Lower leg skin (tissue), 4 donors: ENCODE measurements around the gene MT1H. TPM values are rescaled to one million over a fixed set of nuclear protein-coding genes. Genes with fewer than 3 reads are reported as not detected.

Source experiments
- DNase-seq, 2 donors: peaks; one replicate each; pipeline ENCODE4 v3.0.0-alpha.2; 2019; ENCODE audit warnings: low spot score in 2 of 2
- H3K4me3 ChIP-seq: fragments of 200-600 bp; sonication (generic); 2 replicates; pipeline ENCODE4 v1.5.1; 2017; ENCODE audit warnings: mild to moderate bottlenecking, low read depth; ENCODE audit not compliant: poor library complexity, severe bottlenecking
- POLR2A ChIP-seq, 2 donors: fragments of 450-650 bp; IDR thresholded peaks; one replicate each; pipeline ENCODE4 v1.6.1; 2016 to 2017; ENCODE audit warnings: antibody characterized with exemption in 2 of 2, mild to moderate bottlenecking in 1 of 2, moderate library complexity in 1 of 2
- WGBS, 2 donors: methylation state at CpG; one replicate each; pipeline ENCODE4 v1.1.5; 2018; 5-methylcytosine and 5-hydroxymethylcytosine counted together
- intact Hi-C: fragments of 100-400 bp; cut with DNase I; formaldehyde crosslinking; loops from one replicate; pipeline ENCODE4 v1.15.0; 2023; ENCODE audit warnings: low total_unique reads
- total RNA-seq, 4 donors: library from RNA; depleted of rRNA; stranded (reverse); fragments of >200 nt; gene quantifications; one replicate each; pipeline ENCODE4 v1.1.0, GENCODE V29; 2016
- TF ChIP-seq, protein P1 (sequence below), 3 donors: fragments of 450-650 bp; IDR thresholded peaks; one replicate each; pipeline ENCODE4 v1.5.1; 2016; ENCODE audit warnings: antibody characterized with exemption in 3 of 3, mild to moderate bottlenecking in 3 of 3, moderate library complexity in 2 of 3

MT1H gene
- total RNA-seq, 4 donors from 2014 or later, result 1.2 to 3.9 TPM; not detected in 2

DNA sequence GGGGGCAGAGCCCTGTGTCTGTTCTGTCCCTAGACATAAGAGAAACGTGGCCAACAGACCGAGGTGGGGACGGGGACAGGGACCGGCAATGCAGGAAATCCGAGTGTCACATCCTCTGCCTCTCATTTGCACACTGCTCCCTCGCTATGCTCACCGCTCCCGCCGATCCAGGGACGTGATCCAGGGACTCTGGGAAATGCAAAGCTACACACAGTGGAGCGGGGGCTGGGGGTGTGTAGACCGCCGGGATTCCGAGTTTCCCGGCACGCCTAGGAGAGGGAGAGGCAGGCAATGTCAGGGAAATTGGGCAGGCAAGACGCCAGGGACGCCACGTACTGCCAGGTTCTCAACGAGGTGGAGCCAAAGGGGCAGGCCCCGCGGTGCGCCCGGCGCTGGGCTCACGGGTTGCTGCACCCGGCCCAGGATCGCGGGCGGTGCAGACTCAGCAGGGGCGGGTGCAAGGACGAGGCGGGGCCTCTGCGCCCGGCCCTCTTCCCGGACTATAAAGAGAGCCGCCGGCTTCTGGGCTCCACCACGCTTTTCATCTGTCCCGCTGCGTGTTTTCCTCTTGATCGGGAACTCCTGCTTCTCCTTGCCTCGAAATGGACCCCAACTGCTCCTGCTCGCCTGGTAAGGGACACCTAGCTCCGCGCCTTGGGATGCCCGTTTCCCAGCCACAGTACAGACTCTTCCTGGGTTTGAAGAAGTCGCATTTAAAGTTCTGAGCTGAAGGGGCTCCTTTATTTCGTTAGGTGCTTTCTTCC is 12.5 kb downstream of the MT1H start, which contains the start of gene MT1X:
TSS of gene MT1X (plus strand) at position 532 of the 764 bp plus-strand sequence. CDS start at position 603, 71 bp downstream.
- peak within 1 kb of the TSS; percentile 92 for H3K4me3 ChIP-seq
- DNase-seq, result peak; percentile 93 to 99
- WGBS, 2 donors, result 0% methylated on average over 31 to 32 of the region's 49 CpGs
- TF ChIP-seq, protein P1, sequence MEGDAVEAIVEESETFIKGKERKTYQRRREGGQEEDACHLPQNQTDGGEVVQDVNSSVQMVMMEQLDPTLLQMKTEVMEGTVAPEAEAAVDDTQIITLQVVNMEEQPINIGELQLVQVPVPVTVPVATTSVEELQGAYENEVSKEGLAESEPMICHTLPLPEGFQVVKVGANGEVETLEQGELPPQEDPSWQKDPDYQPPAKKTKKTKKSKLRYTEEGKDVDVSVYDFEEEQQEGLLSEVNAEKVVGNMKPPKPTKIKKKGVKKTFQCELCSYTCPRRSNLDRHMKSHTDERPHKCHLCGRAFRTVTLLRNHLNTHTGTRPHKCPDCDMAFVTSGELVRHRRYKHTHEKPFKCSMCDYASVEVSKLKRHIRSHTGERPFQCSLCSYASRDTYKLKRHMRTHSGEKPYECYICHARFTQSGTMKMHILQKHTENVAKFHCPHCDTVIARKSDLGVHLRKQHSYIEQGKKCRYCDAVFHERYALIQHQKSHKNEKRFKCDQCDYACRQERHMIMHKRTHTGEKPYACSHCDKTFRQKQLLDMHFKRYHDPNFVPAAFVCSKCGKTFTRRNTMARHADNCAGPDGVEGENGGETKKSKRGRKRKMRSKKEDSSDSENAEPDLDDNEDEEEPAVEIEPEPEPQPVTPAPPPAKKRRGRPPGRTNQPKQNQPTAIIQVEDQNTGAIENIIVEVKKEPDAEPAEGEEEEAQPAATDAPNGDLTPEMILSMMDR (IDR thresholded peaks at IDR 0.05), result no peak
- TF ChIP-seq POLR2A (IDR thresholded peaks at IDR 0.05), result peak in 1 of 2 donors; percentile 86
- intact Hi-C loops, result loop anchor here (10.0 kb wide), 1 partner anchor 77 kb away; the partner anchor contains the start of gene MT2A

DNA sequence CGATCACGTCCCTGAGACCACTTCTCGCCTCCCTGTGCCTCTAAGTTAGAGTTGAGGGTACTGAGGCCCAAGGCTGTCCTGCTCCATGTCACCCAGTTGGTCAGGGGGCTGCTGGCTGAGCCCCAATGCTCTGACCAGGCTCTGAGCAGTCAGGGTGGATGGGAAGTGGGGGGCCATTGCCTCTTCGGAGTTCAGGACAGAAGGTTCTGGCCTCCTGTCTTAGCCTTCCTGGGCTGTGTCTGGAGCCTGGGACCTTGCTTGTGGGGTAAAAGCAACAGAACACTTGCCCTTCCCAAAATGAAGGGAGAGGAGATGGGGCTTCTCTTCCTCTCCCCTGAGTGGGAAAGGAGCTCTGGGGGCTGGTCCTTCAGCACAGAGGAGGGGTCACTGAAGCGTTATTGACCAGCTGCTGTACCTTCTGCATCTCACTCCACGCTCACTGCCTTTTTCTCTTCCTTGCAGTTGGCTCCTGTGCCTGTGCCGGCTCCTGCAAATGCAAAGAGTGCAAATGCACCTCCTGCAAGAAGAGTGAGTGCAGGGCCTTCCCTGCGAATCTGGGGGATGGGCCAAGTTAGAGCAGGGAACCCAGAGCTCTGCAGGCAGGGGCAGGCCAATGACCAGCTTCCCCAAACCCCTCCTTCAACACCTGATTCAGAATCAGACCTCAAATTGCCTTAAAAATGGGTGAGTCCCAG is 13.2 kb downstream of the MT1H start:
- intact Hi-C loops, result loop anchor here (10.0 kb wide), 1 partner anchor 78 kb away; the partner anchor contains the start of gene MT2A
- no peak for TF ChIP-seq POLR2A (IDR thresholded peaks at IDR 0.05)
- TF ChIP-seq, protein P1 (IDR thresholded peaks at IDR 0.05), result no peak
- WGBS, 2 donors, result 15 to 20% methylated on average over 8 of the region's 8 CpGs
- peak overlapping the region; percentile 92 for H3K4me3 ChIP-seq
- no peak for DNase-seq

DNA sequence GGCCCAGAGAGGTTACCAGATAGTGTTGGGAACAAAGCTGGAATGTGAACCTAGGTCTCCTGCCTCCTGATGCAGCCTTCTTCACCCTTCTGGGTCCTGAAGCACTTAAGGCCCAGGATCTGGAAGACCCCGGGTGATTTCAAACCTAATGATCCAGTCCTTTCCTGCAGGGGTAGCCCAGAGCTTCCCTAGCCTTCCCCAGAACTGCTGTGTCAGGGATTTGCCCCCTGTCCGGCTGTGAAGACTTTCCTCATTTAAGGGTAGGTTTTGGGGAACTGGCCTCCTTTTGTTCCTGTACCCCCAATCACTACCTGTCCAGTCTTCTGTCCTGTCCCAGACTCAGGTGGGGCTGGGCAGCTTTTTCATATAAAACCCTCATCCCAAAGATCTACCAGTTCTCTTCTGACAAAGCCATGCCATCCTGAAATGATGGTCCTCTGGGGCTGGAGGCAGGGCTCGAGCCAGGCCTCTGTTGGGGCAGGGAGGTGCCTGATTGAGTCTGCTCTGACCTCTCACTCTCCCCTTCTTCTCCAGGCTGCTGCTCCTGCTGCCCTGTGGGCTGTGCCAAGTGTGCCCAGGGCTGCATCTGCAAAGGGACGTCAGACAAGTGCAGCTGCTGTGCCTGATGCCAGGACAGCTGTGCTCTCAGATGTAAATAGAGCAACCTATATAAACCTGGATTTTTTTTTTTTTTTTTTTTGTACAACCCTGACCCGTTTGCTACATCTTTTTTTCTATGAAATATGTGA is 14.0 kb downstream of the MT1H start:
- WGBS, 2 donors, result 29 to 45% methylated on average over 5 of the region's 5 CpGs
- DNase-seq, result no peak
- TF ChIP-seq, protein P1 (IDR thresholded peaks at IDR 0.05), result no peak
- TF ChIP-seq POLR2A (IDR thresholded peaks at IDR 0.05), result no peak
- intact Hi-C loops, result loop anchor here (10.0 kb wide), 1 partner anchor 79 kb away; the partner anchor contains the start of gene MT2A
- peak overlapping the region; percentile 92 for H3K4me3 ChIP-seq

- 42 to 46% methylated on average over 4 of the region's 4 CpGs for WGBS, 2 donors
- TF ChIP-seq, protein P1 (IDR thresholded peaks at IDR 0.05), result no peak
- no peak for TF ChIP-seq POLR2A (IDR thresholded peaks at IDR 0.05)
- intact Hi-C loops, result loop anchor here (10.0 kb wide), 1 partner anchor 80 kb away; the partner anchor contains the start of gene MT2A
- DNase-seq, result no peak
- peak overlapping the region; percentile 92 for H3K4me3 ChIP-seq
Measured at GRCh38 chr16:56684256-56684925, 14.8 kb downstream of the MT1H start.
